Right atrium auricular region (tissue), 2 donors: Measurements from ENCODE around the gene TM7SF3. TPM values are rescaled to one million over a fixed set of nuclear protein-coding genes. Genes with fewer than 3 reads are reported as not detected.

Experiments
- DNase-seq: peaks from one replicate; pipeline ENCODE4 v3.0.0-alpha.2; 2019; ENCODE audit warnings: low spot score
- H3K27ac ChIP-seq, 2 donors: fragments of 200-600 bp; sonication (generic); 1 replicate in 1 of 2; 2 replicates in 1 of 2; pipeline ENCODE4 v1.5.1; 2016 to 2019
- H3K27me3 ChIP-seq, 2 donors: fragments of 200-600 bp; sonication (generic); one replicate each; pipeline versions ENCODE4 v1.5.1 to v1.6.0; 2017 to 2019
- H3K36me3 ChIP-seq: fragments of 200-600 bp; sonication (generic); one replicate; pipeline ENCODE4 v1.5.1; 2016
- H3K4me1 ChIP-seq, 2 donors: fragments of 200-600 bp; sonication (generic); one replicate each; pipeline versions ENCODE4 v1.5.1 to v1.6.0; 2017 to 2019
- H3K4me3 ChIP-seq, 2 donors: fragments of 200-600 bp; sonication (generic); 1 replicate in 1 of 2; 2 replicates in 1 of 2; pipeline ENCODE4 v1.5.1; 2017 to 2019; ENCODE audit warnings: mild to moderate bottlenecking in 1 of 2, moderate library complexity in 1 of 2
- H3K9me3 ChIP-seq, 2 donors: fragments of 200-600 bp; sonication (generic); one replicate each; pipeline ENCODE4 v1.5.1; 2019
- total RNA-seq, 2 donors: library from RNA; depleted of rRNA; stranded (reverse); fragments of >200 nt; gene quantifications; one replicate each; pipeline ENCODE4 v1.1.0, GENCODE V29; 2016
- TF ChIP-seq, protein P1 (sequence below), 2 donors: fragments of 200-600 bp; sonication (generic); IDR thresholded peaks; one replicate each; pipeline ENCODE4 v1.5.1; 2019; ENCODE audit warnings: antibody characterized with exemption in 2 of 2

The TM7SF3 gene
- total RNA-seq, 2 donors from 2014 or later: 23.0 to 34.6 TPM

DNA sequence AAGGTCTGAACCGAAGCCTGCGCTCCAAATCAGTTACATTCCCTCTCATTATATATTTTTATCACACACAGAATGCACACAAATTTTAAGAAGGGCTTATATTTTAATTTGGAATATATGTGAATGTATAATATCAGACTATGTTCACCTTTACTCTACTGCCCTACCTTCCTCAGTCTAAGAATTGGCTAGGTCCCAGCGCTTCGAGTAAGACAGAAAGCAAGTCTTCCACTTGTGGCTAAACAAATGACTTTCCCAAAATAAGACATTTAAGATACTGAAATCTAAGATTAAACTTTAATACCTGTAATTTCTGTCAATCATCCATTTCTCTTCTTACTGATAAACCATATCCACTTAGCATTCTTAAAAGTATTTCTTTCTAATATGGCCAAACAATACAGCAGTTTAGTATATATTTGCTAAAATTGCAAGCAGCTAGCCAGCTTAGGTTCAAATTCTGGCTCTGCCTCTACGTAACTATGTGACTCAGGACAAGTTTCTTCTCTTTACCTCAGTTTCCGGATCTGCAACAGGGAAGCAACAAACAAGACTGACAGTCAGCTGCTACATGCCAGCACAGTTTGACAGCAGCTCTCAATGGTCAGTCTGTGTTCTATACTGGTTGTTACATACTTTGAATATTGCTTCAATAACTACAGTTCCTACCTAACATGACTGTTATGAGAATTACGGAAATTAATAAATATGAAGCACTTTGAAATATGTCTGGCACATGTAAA lies 78.4 kb downstream of the TM7SF3 start:
- Histone ChIP-seq H3K4me1 (peaks cover 0 to 32% of the 10 kb centered on the region in 2 donors), H3K36me3 (no peaks in the 10 kb centered on the region), H3K27me3 (no peaks in the 10 kb centered on the region), H3K9me3 (no peaks in the 10 kb centered on the region), H3K27ac (no peak overlapping the region), H3K4me3 (no peak overlapping the region)
- TF ChIP-seq, protein P1, sequence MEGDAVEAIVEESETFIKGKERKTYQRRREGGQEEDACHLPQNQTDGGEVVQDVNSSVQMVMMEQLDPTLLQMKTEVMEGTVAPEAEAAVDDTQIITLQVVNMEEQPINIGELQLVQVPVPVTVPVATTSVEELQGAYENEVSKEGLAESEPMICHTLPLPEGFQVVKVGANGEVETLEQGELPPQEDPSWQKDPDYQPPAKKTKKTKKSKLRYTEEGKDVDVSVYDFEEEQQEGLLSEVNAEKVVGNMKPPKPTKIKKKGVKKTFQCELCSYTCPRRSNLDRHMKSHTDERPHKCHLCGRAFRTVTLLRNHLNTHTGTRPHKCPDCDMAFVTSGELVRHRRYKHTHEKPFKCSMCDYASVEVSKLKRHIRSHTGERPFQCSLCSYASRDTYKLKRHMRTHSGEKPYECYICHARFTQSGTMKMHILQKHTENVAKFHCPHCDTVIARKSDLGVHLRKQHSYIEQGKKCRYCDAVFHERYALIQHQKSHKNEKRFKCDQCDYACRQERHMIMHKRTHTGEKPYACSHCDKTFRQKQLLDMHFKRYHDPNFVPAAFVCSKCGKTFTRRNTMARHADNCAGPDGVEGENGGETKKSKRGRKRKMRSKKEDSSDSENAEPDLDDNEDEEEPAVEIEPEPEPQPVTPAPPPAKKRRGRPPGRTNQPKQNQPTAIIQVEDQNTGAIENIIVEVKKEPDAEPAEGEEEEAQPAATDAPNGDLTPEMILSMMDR (IDR thresholded peaks at IDR 0.05): no peak
- no peak for DNase-seq

DNA sequence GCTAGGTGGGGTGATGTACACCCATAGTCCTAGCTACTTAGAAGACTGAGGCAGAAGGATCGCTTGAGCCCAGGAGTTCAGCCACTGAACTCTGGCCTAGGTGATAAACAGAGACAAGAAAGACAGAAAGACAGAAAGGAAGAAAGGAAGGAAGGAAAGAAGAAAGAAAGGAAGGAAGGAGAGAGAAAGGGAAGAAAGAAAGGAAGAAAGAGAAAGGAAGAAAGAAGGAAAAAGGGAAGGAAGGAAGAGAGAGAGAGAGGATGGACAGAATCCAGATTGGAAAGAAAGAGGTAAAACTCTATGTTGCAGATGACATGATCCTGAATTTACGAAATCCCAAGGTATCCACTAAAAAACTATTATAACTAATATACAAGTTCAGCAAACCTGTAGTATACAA lies 84.6 kb downstream of the TM7SF3 start:
- no peaks in the 10 kb centered on the region for H3K4me1 ChIP-seq
- no peaks in the 10 kb centered on the region for H3K27me3 ChIP-seq
- TF ChIP-seq, protein P1 (IDR thresholded peaks at IDR 0.05): no peak
- H3K36me3 ChIP-seq: peaks cover 7% of the 10 kb centered on the region
- no peak for DNase-seq
- H3K9me3 ChIP-seq: no peaks in the 10 kb centered on the region
- no peak overlapping the region for H3K27ac ChIP-seq
- H3K4me3 ChIP-seq: no peak overlapping the region

DNA sequence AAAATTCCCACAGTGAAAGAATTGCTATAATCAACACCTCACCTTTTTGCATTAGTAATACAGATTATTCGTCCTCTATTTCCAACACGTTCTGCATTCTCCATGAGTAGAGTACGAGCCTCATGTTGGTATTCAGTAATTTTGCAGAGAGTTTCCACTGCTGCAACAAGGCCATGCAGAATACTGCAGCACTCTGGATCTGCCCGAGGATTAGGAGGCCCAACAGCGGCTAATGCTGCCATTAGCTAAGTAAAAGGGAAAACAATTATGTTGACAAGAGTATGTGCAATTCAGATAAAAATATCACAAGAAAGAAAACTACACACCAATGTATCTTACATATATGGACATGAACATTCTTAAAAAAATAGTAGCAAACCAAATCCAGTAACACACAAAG lies 85.5 kb downstream of the TM7SF3 start:
- no peaks in the 10 kb centered on the region for H3K4me1 ChIP-seq
- H3K4me3 ChIP-seq: no peak overlapping the region
- H3K27me3 ChIP-seq: no peaks in the 10 kb centered on the region
- H3K9me3 ChIP-seq: no peaks in the 10 kb centered on the region
- TF ChIP-seq, protein P1 (IDR thresholded peaks at IDR 0.05): no peak
- DNase-seq: no peak
- no peak overlapping the region for H3K27ac ChIP-seq
- peaks cover 13% of the 10 kb centered on the region for H3K36me3 ChIP-seq

Other genes with a start within 250 kb of the TM7SF3 start
- 10 to 100 TPM; 13.0 to 20.7 TPM for gene ITPR2, start 181.2 kb downstream of the TM7SF3 start, total RNA-seq
- gene INTS13, start 76.4 kb downstream of the TM7SF3 start, total RNA-seq: 10 to 100 TPM; 16.4 to 27.0 TPM
- 10 to 100 TPM; 52.0 to 60.2 TPM for gene FGFR1OP2, start 75.9 kb downstream of the TM7SF3 start, total RNA-seq
- gene MED21, start 8.2 kb upstream of the TM7SF3 start, total RNA-seq: 10 to 100 TPM; 45.4 to 53.4 TPM
- gene C12orf71, start 68.2 kb upstream of the TM7SF3 start, total RNA-seq: not detected
- gene STK38L, start 229.9 kb upstream of the TM7SF3 start, total RNA-seq: 10 to 100 TPM; 65.9 to 93.2 TPM